ENCODE measurements around the gene CA10.

DNA sequence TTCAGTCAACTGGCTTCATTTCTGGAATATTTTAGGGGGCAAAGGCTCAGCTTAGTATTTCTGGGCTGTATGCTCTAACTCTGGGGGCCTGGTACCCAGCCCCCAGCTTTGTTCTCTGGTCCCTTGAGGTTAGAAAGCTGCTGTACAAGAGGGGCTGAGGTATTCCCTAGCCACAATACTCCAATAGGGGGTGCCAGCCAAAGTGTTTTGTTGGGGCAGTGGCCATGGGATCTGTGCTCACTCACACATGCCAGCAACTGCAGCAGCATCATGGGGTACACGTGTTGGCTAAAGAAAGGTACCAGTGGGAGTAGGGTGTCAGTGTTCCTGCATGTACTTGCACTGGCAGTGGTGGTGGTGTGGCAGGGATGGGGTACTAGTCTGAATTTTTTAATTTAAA is 257.3 kb downstream of the CA10 start:
- TF ChIP-seq ZNF565 (CRISPR knock-in tag; conservative IDR thresholded peaks at IDR 0.05; ENCODE audit: low read depth) (no peak), ZNF8 (CRISPR knock-in tag; IDR thresholded peaks at IDR 0.05) (no peak), OSR1 (CRISPR knock-in tag; IDR thresholded peaks at IDR 0.05) (no peak), ZNF70 (CRISPR knock-in tag; IDR thresholded peaks at IDR 0.05) (no peak), PPARA (CRISPR knock-in tag; IDR thresholded peaks at IDR 0.05; ENCODE audit: borderline replicate concordance) (no peak), RARB (CRISPR knock-in tag; IDR thresholded peaks at IDR 0.05) (no peak), ZFP3 (CRISPR knock-in tag; IDR thresholded peaks at IDR 0.05) (no peak)
- TF ChIP-seq, protein P1, sequence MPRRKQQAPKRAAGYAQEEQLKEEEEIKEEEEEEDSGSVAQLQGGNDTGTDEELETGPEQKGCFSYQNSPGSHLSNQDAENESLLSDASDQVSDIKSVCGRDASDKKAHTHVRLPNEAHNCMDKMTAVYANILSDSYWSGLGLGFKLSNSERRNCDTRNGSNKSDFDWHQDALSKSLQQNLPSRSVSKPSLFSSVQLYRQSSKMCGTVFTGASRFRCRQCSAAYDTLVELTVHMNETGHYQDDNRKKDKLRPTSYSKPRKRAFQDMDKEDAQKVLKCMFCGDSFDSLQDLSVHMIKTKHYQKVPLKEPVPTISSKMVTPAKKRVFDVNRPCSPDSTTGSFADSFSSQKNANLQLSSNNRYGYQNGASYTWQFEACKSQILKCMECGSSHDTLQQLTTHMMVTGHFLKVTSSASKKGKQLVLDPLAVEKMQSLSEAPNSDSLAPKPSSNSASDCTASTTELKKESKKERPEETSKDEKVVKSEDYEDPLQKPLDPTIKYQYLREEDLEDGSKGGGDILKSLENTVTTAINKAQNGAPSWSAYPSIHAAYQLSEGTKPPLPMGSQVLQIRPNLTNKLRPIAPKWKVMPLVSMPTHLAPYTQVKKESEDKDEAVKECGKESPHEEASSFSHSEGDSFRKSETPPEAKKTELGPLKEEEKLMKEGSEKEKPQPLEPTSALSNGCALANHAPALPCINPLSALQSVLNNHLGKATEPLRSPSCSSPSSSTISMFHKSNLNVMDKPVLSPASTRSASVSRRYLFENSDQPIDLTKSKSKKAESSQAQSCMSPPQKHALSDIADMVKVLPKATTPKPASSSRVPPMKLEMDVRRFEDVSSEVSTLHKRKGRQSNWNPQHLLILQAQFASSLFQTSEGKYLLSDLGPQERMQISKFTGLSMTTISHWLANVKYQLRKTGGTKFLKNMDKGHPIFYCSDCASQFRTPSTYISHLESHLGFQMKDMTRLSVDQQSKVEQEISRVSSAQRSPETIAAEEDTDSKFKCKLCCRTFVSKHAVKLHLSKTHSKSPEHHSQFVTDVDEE (CRISPR knock-in tag; IDR thresholded peaks at IDR 0.05): no peak
- TF ChIP-seq, protein P2, sequence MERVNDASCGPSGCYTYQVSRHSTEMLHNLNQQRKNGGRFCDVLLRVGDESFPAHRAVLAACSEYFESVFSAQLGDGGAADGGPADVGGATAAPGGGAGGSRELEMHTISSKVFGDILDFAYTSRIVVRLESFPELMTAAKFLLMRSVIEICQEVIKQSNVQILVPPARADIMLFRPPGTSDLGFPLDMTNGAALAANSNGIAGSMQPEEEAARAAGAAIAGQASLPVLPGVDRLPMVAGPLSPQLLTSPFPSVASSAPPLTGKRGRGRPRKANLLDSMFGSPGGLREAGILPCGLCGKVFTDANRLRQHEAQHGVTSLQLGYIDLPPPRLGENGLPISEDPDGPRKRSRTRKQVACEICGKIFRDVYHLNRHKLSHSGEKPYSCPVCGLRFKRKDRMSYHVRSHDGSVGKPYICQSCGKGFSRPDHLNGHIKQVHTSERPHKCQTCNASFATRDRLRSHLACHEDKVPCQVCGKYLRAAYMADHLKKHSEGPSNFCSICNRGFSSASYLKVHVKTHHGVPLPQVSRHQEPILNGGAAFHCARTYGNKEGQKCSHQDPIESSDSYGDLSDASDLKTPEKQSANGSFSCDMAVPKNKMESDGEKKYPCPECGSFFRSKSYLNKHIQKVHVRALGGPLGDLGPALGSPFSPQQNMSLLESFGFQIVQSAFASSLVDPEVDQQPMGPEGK (CRISPR knock-in tag; IDR thresholded peaks at IDR 0.05; ENCODE audit: borderline replicate concordance): no peak
